GM15510 (cell line): ENCODE measurements around the gene PRMT9.
A peak's percentile ranks its signal among the peaks of the same experiment; 100 is the strongest.

Experiments
- POLR2A ChIP-seq: IDR thresholded peaks from 3 replicates; pipeline ENCODE4 v1.6.1; 2011; ENCODE audit warnings: borderline replicate concordance; ENCODE audit not compliant: insufficient read length; ENCODE audit errors: extremely low read depth

PRMT9 gene

GRCh38 chr4:147683717-147684700 is at the start of gene PRMT9:
Gene PRMT9, minus strand, starts transcription at chr4:147684163. Its CDS starts 176 bp downstream, at chr4:147683987.
- peak; percentile 98 for TF ChIP-seq POLR2A

GRCh38 chr4:147732518-147733235 is 48.7 kb upstream of the PRMT9 start:
- no peak for TF ChIP-seq POLR2A

GRCh38 chr4:147731580-147732517 is 47.9 kb upstream of the PRMT9 start, which contains the start of gene ARHGAP10:
Gene ARHGAP10, plus strand, starts transcription at chr4:147732088. Its CDS starts 214 bp downstream, at chr4:147732302.
- TF ChIP-seq POLR2A: peak; percentile 76

DNA sequence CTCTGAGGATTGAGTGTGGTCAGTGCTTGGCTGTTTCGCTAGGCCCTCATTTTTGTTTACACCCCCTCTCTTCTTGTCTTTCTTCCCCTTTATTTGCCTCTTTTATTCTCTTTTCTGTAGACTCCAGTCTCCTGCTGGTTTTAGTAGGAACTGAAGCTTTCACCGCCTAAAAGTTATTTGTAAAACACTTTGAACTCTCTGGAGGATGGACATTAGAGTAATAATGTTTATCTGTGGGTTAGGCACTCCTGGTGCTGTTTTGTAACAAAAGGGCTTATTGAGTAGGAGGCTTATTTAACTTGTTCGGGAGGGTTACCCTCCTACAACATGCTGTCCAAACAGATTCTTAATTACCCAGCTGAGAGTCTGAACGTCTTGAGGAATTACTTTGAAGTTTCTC is 46.4 kb upstream of the PRMT9 start:
- TF ChIP-seq POLR2A: no peak

DNA sequence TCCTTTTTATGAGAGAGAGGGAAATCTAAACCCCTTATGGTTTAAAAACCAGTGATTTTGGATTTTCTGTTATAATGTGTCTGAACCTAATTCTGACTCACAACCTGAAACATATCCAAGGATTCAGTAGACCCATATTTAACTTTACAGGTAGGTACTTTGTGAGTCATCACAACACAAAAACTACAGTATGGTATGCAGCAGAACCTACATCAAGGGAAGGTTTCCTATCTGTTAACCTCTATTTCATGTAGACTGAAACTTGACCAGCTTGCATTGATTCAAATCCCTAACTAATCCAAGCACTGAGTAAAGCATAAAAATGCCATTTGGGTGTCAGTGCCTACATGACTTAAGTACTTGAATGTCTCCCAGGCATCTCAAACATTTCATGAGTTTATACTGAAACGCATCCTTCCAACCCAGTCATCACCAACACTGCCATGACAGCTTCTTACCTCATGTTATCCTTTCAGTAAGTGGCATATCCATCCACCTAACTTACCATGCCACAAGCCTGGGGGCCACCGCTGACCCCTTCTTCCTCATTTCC is 43.6 kb upstream of the PRMT9 start:
- TF ChIP-seq POLR2A: no peak

- no peak for TF ChIP-seq POLR2A
Observed at GRCh38 chr4:147725673-147726072, 41.7 kb upstream of the PRMT9 start.

- no peak for TF ChIP-seq POLR2A
Observed at GRCh38 chr4:147724468-147725201, 40.7 kb upstream of the PRMT9 start.

DNA sequence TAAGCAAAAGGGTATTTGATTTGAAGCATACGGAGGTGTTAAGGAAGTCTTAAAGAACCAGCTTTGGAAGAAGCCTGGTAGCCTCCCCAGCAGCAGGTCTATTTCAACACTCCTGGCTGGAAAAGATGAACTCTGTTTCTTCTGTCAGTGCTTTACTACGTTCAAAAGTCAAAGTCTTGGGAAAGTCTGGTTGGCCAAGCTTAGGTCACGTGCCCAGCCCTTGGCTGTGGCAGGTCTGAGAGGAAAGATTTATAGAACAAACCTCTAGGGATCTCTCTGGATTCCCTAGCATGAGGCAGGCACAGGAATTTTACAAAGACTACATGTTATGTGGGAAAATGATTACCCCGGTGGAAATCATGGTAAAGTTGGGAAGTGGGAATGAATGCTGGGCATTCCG is 39.4 kb upstream of the PRMT9 start:
- TF ChIP-seq POLR2A: no peak

GRCh38 chr4:147717878-147718277 is 33.9 kb upstream of the PRMT9 start:
- no peak for TF ChIP-seq POLR2A

DNA sequence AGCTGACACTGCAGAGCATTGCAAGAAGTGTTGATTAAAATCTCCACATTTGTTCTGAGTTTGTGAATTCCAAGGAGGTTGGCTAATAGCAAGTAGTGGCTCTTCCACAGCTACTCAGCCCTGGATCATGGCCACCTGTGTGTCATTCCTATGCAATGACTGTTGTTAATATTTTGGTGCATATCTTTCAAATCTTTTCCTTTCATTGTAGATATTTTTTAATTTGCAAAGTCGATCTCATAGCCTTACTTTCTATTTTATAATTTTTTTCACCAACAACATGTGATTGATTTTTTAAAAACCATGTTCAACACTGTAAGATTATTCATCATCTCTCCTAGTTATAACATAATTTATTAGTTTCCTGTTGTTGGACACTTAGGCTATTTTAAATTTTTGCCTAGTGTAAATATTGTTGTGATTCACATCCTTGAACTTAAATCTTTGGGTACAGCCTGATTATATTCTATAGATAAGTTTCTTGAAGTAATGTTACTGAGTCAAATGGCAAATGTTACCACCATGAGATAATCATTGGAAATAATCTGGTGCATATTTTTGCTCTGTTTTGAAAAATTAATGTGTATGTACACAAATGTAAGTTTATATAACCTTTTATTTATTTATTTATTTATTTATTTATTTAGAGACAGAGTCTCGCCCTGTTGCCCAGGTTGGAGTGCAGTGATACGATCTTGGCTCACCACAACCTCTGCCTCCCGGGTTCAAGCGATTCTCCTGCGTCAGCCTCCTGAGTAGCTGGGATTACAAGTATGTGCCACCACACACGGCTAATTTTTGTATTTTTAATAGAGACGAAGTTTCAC is 30.8 kb upstream of the PRMT9 start:
- no peak for TF ChIP-seq POLR2A

- TF ChIP-seq POLR2A: no peak
Observed at GRCh38 chr4:147709999-147710398, 26.0 kb upstream of the PRMT9 start.

DNA sequence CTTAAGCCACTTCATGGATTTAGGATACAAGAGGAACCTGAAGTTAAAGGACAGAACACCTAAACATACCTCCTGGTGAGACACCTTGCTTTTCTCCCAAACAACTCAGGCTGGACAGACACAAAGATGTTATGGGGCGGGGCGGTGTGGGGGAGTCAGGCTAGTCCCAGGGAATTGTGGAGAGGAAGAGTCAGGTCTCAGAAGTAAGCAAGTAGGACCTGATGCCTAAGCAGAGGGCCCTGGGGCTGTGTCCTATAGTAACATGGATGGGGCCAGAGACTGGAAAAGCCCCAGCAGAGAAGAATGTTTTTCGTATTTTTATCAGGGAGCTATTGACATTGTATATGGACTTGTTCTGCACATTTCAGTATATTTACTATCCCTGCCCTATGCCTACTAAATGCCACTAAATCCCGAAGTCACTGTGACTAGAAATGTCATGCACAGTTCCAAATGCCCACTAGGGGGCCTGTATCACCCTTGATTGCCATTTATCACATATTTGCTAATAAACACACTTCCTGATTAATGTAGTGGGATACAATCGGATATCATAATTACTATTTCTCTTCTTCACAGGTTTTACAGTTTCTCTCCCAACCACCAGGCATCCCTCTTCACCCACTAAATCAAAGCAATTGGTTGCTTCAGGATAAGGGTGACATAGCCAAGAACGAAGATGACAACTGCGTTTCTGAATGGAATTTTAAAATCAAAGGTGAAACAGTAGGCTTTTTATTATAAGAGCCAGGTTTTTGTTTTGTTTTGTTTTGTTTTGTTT is 24.1 kb upstream of the PRMT9 start:
- TF ChIP-seq POLR2A: no peak

DNA sequence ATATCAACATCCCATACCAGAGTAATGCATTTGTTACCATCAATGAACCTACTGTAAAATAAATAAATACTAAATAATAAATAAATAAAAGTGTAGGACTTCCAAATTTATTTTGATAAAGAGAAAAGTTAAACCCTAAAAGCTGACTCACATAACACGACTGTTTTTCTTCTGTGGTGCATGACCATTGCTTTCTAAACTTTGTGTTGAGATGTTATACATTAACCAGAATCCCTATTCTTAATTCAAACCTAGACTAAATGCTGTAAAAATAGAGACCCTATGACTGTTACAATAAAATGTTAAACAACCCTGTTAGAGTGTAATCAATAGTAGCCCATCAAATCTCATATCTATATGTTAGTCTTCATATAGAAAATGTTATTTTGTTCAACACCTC is 20.9 kb upstream of the PRMT9 start:
- TF ChIP-seq POLR2A: no peak

- TF ChIP-seq POLR2A: no peak
Observed at GRCh38 chr4:147696866-147697265, 12.9 kb upstream of the PRMT9 start.
